IMR-90 (cell line): Measurements from ENCODE around the gene ANKRD27.
A peak's percentile ranks its signal among the peaks of the same experiment; 100 is the strongest.

Source experiments
- CEBPB ChIP-seq: IDR thresholded peaks from 2 replicates; pipeline ENCODE4 v1.6.1; 2012; ENCODE audit warnings: low read depth, low read length, improper control_type of control experiment
- ELK1 ChIP-seq: fragments of 150-350 bp; IDR thresholded peaks from 2 replicates; pipeline ENCODE4 v1.6.1; 2016; ENCODE audit warnings: low read depth, mild to moderate bottlenecking, low read length, moderate library complexity, borderline replicate concordance
- FOS ChIP-seq: fragments of 150-350 bp; IDR thresholded peaks from 2 replicates; pipeline ENCODE4 v1.6.1; 2016; ENCODE audit warnings: low read depth, low read length
- MXI1 ChIP-seq: IDR thresholded peaks from 2 replicates; pipeline ENCODE4 v1.6.1; 2012; ENCODE audit warnings: low read depth, mild to moderate bottlenecking, low read length, moderate library complexity, borderline replicate concordance
- POLR2A ChIP-seq: IDR thresholded peaks from 2 replicates; pipeline ENCODE4 v1.6.1; 2012; ENCODE audit warnings: mild to moderate bottlenecking, low read depth, low read length
- RCOR1 ChIP-seq: IDR thresholded peaks from 2 replicates; pipeline ENCODE4 v1.6.1; 2012; ENCODE audit warnings: mild to moderate bottlenecking, low read length, improper control_type of control experiment; ENCODE audit not compliant: insufficient replicate concordance
- RFX5 ChIP-seq: IDR thresholded peaks from 2 replicates; pipeline ENCODE4 v1.8.0; 2012; ENCODE audit warnings: low read depth, mild to moderate bottlenecking, low read length, moderate library complexity
- TF ChIP-seq, protein P1 (sequence below): conservative IDR thresholded peaks from 2 replicates; pipeline ENCODE4 v1.5.1; 2012; ENCODE audit warnings: mild to moderate bottlenecking, low read depth, low read length, improper control_type of control experiment

DNA sequence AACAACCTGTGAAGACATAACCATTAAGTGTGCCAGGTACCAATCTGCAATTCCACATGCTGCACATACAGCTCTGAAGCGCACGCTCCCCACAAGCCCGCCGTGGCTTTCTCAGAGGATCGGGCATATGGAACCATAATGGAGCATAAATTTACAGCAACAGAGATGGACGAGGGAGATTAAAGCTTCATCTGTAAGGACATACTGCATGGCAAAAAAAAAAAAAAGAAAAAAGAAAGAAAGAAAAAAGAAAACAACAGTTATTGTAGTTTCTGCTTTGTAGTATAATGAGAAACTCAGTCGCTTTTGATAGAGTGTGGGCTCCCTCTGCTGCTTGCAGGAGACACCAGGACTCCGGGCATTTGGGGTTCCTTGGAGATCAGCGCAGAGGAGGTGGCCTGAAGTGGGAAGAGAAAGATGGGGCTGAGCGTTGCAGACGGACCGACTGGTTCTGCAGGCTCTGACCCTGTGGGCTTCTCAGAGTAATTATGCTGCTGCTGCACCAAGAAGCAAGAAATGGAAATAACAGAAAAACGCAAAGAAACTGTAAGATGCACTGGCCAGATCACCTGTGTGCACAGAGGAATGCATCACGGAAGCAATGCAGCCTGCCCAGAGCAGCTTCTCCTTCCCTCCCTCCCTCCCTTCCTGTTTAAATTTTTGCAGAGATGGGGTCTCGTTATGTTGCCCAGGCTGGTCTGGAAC, 104.7 kb downstream of the ANKRD27 start:
- TF ChIP-seq, protein P1, sequence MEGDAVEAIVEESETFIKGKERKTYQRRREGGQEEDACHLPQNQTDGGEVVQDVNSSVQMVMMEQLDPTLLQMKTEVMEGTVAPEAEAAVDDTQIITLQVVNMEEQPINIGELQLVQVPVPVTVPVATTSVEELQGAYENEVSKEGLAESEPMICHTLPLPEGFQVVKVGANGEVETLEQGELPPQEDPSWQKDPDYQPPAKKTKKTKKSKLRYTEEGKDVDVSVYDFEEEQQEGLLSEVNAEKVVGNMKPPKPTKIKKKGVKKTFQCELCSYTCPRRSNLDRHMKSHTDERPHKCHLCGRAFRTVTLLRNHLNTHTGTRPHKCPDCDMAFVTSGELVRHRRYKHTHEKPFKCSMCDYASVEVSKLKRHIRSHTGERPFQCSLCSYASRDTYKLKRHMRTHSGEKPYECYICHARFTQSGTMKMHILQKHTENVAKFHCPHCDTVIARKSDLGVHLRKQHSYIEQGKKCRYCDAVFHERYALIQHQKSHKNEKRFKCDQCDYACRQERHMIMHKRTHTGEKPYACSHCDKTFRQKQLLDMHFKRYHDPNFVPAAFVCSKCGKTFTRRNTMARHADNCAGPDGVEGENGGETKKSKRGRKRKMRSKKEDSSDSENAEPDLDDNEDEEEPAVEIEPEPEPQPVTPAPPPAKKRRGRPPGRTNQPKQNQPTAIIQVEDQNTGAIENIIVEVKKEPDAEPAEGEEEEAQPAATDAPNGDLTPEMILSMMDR: peak; percentile 77
- no peak for TF ChIP-seq RCOR1
- TF ChIP-seq RFX5: no peak
- no peak for TF ChIP-seq FOS
- TF ChIP-seq POLR2A: no peak
- no peak for TF ChIP-seq CEBPB
- TF ChIP-seq ELK1: no peak
- no peak for TF ChIP-seq MXI1
